Measurements from ENCODE around the gene GAS2L3. TPM values are rescaled to one million over a fixed set of nuclear protein-coding genes. Genes with fewer than 3 reads are reported as not detected.

Gene GAS2L3
- total RNA-seq, 4 donors from 2014 or later = 2.9 to 4.7 (median 4.0) TPM

DNA sequence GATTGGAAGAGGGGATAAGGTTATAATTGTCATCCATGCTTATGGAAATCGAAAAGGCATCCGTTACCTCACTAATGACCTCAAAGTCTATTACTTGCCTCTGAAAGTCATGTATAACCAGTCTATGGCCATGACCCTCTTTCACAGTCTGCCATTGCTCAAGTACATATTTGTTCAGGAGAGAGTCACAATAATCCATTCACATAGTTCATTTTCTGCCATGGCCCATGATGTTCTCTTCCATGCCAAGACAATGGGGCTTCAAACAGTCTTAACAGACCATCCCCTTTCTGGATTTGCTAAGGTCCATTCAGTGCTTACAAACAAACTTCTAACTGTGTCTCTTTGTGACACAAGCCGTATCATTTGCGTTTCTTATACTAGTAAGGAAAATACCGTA, 5.4 kb downstream of the GAS2L3 start:
- DNase-seq (ENCODE audit: low spot score in 2 of 2) = no peak
- intact Hi-C loops (cut with DNase I; ENCODE audit: low total_unique reads) = no loop called here
- TF ChIP-seq POLR2A (IDR thresholded peaks at IDR 0.05) = no peak
- TF ChIP-seq, protein P1, sequence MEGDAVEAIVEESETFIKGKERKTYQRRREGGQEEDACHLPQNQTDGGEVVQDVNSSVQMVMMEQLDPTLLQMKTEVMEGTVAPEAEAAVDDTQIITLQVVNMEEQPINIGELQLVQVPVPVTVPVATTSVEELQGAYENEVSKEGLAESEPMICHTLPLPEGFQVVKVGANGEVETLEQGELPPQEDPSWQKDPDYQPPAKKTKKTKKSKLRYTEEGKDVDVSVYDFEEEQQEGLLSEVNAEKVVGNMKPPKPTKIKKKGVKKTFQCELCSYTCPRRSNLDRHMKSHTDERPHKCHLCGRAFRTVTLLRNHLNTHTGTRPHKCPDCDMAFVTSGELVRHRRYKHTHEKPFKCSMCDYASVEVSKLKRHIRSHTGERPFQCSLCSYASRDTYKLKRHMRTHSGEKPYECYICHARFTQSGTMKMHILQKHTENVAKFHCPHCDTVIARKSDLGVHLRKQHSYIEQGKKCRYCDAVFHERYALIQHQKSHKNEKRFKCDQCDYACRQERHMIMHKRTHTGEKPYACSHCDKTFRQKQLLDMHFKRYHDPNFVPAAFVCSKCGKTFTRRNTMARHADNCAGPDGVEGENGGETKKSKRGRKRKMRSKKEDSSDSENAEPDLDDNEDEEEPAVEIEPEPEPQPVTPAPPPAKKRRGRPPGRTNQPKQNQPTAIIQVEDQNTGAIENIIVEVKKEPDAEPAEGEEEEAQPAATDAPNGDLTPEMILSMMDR (IDR thresholded peaks at IDR 0.05) = no peak
- WGBS, 2 donors = 90 to 95% methylated on average over 5 of the region's 5 CpGs
- no peak overlapping the region for H3K4me3 ChIP-seq (ENCODE audit: low read depth, poor library complexity, severe bottlenecking)

DNA sequence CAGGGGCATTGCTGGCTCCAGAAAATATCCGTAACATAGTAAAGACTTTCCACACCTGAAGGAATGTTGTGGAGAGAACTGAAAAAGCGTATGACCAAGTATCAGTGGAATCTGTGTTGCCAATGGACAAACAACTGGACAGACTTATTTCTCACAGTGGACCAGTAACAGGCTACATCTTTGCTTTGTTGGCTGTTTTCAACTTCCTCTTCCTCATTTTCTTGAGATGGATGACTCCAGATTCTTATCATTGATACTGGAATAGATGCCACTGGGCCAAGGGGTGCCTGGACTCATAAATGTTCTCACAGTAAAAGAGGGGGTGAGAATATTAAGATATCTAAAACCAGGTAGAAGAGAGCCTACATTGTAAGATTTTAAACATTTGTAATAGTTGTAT, 6.4 kb downstream of the GAS2L3 start:
- intact Hi-C loops (cut with DNase I; ENCODE audit: low total_unique reads) = no loop called here
- DNase-seq (ENCODE audit: low spot score in 2 of 2) = no peak
- 74 to 75% methylated on average over 2 of the region's 2 CpGs for WGBS, 2 donors
- TF ChIP-seq, protein P1 (IDR thresholded peaks at IDR 0.05) = no peak
- no peak for TF ChIP-seq POLR2A (IDR thresholded peaks at IDR 0.05)
- H3K4me3 ChIP-seq (ENCODE audit: low read depth, poor library complexity, severe bottlenecking) = no peak overlapping the region

DNA sequence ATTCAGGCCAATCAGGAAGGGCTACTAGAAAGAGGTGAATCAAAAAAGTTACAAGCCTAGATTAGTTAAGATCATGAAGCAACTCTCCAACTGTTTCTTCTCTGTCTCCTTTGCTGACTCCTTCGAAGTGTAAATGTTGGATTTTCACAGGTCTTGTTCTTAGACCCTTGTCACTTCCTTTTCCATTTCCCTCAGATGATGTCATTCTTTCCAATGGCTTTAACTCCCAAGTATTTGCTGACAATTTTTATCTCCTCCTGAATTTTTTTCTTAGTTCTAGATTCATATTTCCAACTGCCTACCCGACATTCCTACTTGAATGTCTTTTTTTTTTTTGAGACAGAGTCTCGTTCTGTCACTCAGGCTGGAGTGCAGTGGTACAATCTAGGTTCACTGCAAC, 10.8 kb downstream of the GAS2L3 start:
- H3K4me3 ChIP-seq (ENCODE audit: low read depth, poor library complexity, severe bottlenecking) = no peak overlapping the region
- intact Hi-C loops (cut with DNase I; ENCODE audit: low total_unique reads) = no loop called here
- 77 to 84% methylated on average over 3 of the region's 3 CpGs for WGBS, 2 donors

DNA sequence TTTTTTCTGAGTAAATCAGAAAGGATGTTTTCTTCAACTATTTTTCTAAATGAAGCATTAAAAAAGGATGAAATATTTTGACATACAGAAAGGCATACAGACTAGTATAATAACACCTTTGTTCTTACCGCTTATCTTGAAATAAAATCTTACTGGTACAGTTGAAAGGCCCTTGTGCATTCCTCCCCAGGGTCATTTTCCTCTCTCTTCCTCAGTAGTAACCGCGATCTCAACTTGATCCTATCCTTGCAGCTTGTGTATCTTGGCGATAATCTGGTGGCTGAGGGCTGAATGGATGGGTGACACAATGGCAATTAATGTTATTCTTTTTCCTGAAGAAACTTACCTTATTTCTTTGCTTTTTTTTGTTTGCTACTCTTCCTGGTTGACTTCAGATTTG, 18.5 kb downstream of the GAS2L3 start:
- no peak for DNase-seq (ENCODE audit: low spot score in 2 of 2)
- 89 to 95% methylated on average over 4 of the region's 4 CpGs for WGBS, 2 donors
- TF ChIP-seq, protein P1 (IDR thresholded peaks at IDR 0.05) = no peak
- no peak for TF ChIP-seq POLR2A (IDR thresholded peaks at IDR 0.05)
- no peak overlapping the region for H3K4me3 ChIP-seq (ENCODE audit: low read depth, poor library complexity, severe bottlenecking)
- intact Hi-C loops (cut with DNase I; ENCODE audit: low total_unique reads) = loop anchor here (1.0 kb wide), 1 partner anchor 9 kb away; no protein-coding TSS in a partner anchor

More for the DNA sequence above, 10.8 kb downstream of the GAS2L3 start:
- TF ChIP-seq POLR2A (IDR thresholded peaks at IDR 0.05) = no peak
- TF ChIP-seq, protein P1 (IDR thresholded peaks at IDR 0.05) = no peak
- DNase-seq (ENCODE audit: low spot score in 2 of 2) = no peak

DNA sequence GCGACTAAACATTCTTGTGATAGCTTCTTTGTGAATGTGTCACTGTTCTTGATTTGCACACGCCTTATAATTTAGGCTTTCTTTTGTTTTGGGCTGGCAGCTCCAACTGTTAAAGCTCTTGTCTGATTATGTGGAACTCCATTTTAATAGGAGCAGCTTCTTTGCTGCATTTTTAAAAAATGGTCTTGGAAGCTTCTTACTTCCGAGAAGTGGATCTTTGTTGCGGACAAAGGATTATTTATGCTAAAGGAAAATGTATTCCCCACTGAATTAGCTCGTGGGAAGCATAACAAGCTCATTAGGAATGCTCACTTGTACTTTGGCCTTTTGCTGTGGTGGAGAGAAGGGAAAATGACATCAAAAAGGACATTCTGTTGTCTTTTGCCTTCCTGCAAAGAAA, 20.0 kb downstream of the GAS2L3 start:
- 51 to 52% methylated on average over 5 of the region's 5 CpGs for WGBS, 2 donors
- no peak for DNase-seq (ENCODE audit: low spot score in 2 of 2)

More for the DNA sequence above, 20.0 kb downstream of the GAS2L3 start:
- TF ChIP-seq POLR2A (IDR thresholded peaks at IDR 0.05) = no peak
- TF ChIP-seq, protein P1 (IDR thresholded peaks at IDR 0.05) = no peak
- intact Hi-C loops (cut with DNase I; ENCODE audit: low total_unique reads) = no loop called here
- H3K4me3 ChIP-seq (ENCODE audit: low read depth, poor library complexity, severe bottlenecking) = no peak overlapping the region

Data from lower leg skin (tissue), 4 donors.